GM18505 (cell line): ENCODE data around the gene VGLL4.

Source experiments
- ATAC-seq: cut with Tn5 transposase; IDR thresholded peaks from one replicate; pipeline ENCODE4 v1.9.1; 2021; ENCODE audit not compliant: unreplicated experiment
- POLR2A ChIP-seq: IDR thresholded peaks from 4 replicates; pipeline ENCODE4 v1.6.1; 2011; ENCODE audit warnings: borderline replicate concordance; ENCODE audit not compliant: insufficient read depth, insufficient read length; ENCODE audit errors: extremely low read depth

Gene VGLL4

GRCh38 chr3:11589706-11590105 is 54.0 kb downstream of the VGLL4 start:
- TF ChIP-seq POLR2A: no peak
- no peak for ATAC-seq

- TF ChIP-seq POLR2A: no peak
- ATAC-seq: no peak
Observed at GRCh38 chr3:11588755-11589154, 55.0 kb downstream of the VGLL4 start.

DNA sequence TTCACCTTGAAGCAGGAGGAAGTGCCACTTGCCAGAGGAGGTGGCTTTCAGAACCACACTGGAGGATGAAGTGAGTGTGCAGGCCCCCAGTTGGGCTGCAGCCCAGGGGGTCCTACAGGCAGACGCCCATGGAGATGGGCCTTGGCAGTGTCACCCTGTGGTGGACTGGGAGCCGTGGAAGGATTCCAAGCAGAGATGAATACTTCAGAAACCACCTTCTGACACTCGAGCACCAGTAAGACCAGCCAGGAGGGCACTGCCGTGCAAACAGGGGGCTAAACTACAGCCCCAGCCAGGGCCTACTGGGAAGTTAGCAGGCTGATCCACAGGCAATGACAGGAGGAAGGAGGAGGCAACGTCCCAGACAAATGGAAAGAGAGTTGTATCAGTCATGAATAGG is 55.4 kb downstream of the VGLL4 start:
- no peak for ATAC-seq
- TF ChIP-seq POLR2A: no peak

DNA sequence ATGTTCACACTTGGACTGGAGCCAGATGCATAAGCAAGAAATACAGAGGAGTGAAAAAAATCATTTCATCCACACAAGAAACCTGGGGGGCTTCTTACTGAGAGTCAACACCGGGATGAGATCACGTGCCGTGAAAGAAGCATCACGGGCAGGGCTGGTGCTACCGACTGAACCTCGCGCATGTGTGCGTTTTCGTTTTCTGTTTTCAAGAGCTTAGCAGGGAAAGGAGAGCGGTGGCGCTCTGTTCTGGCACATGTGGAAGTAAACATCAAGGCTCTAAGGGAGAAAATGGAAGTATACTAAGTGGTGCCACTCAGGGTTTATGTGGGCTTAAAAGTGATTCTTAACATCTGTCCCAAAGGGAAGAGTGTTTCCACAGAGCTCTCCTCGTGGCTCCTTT is 55.9 kb downstream of the VGLL4 start:
- ATAC-seq: no peak
- TF ChIP-seq POLR2A: no peak

DNA sequence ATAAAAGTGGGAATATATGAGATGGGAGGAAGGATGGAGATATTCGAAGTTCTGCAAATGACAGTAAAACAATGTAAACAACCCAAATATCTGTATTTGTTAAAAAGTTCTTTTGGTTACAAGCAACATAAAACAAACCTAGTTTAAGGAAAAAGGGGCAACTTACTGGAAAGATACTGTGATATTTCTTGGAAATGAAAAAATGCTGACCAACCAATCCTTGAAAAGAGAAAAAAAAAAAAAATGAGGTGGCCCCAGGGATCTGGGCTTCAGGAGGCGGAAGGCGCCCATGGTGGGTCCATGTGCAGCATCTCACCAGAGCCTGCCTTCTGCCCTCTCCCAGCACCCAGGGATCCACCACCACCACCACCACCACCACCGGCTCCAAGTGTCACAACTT is 59.1 kb downstream of the VGLL4 start:
- no peak for ATAC-seq
- TF ChIP-seq POLR2A: no peak

- no peak for TF ChIP-seq POLR2A
- no peak for ATAC-seq
Observed at GRCh38 chr3:11583638-11584046, 60.1 kb downstream of the VGLL4 start.

GRCh38 chr3:11583235-11583634 is 60.5 kb downstream of the VGLL4 start:
- TF ChIP-seq POLR2A: no peak
- no peak for ATAC-seq

- no peak for TF ChIP-seq POLR2A
- no peak for ATAC-seq
Observed at GRCh38 chr3:11582191-11582968, 61.3 kb downstream of the VGLL4 start.

DNA sequence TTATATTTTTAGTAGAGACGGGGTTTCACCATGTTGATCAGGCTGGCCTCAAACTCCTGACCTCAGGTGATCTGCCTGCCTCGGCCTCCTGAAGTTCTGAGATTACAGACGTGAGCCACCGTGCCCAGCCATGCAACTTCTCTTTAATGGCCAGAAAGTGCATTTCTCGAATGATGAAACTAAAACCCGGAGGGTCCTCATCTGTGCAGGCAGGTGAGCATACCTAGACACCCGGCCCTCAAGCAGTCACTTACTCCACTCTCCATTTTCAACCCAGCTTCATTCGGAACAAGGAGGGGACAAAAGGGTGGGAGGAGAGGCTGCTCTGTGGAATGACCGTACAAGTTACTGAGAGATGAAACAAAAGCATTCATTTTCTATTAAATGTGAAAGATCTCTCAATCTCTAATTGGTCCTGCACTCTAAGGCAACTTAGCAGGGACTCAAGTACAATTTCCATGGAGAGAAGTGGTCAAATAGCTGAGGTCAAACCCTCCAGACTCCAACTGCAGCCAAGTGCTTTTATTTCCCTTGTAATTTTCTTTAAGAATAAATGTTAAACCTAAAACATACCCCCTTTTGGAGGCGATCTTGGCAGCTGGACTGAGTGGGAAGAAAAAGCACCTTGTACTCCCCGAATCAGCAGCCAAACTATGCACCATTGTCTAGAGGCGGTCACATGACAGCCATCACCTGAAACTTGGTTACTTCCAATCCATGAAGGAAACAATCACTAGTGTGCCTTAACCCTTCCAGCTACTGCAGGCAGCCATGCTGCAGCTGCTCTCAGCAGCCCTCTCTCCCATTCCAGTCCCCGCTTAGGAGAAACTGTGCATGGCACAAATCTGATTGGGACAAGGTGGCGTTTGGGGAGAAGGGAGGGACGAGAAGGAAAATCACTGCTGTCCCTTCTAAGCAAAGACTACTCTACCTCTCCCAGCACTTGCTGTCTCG is 62.2 kb downstream of the VGLL4 start:
- TF ChIP-seq POLR2A: no peak
- ATAC-seq: no peak

- no peak for ATAC-seq
- TF ChIP-seq POLR2A: no peak
Observed at GRCh38 chr3:11580645-11581044, 63.1 kb downstream of the VGLL4 start.

- no peak for TF ChIP-seq POLR2A
- no peak for ATAC-seq
Observed at GRCh38 chr3:11578169-11578568, 65.5 kb downstream of the VGLL4 start.

GRCh38 chr3:11576453-11576852 is 67.3 kb downstream of the VGLL4 start:
- TF ChIP-seq POLR2A: no peak
- no peak for ATAC-seq

GRCh38 chr3:11575677-11576076 is 68.0 kb downstream of the VGLL4 start:
- no peak for ATAC-seq
- no peak for TF ChIP-seq POLR2A
